ENCODE results near the gene HCN1.

- TF ChIP-seq CTCF (IDR thresholded peaks at IDR 0.05) (no peak), POLR2A (IDR thresholded peaks at IDR 0.05) (no peak)
Measured at GRCh38 chr5:45507178-45507577, 189.0 kb downstream of the HCN1 start.
